ENCODE results near the gene GTF3C1.

- TF ChIP-seq, protein P1, sequence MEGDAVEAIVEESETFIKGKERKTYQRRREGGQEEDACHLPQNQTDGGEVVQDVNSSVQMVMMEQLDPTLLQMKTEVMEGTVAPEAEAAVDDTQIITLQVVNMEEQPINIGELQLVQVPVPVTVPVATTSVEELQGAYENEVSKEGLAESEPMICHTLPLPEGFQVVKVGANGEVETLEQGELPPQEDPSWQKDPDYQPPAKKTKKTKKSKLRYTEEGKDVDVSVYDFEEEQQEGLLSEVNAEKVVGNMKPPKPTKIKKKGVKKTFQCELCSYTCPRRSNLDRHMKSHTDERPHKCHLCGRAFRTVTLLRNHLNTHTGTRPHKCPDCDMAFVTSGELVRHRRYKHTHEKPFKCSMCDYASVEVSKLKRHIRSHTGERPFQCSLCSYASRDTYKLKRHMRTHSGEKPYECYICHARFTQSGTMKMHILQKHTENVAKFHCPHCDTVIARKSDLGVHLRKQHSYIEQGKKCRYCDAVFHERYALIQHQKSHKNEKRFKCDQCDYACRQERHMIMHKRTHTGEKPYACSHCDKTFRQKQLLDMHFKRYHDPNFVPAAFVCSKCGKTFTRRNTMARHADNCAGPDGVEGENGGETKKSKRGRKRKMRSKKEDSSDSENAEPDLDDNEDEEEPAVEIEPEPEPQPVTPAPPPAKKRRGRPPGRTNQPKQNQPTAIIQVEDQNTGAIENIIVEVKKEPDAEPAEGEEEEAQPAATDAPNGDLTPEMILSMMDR (IDR thresholded peaks at IDR 0.05): no peak
- TF ChIP-seq POLR2A (IDR thresholded peaks at IDR 0.05) (no peak), EP300 (IDR thresholded peaks at IDR 0.05) (no peak)
Measured at GRCh38 chr16:27424772-27425498, 124.8 kb downstream of the GTF3C1 start.
